ENCODE results near the gene EHD4. TPM values are rescaled to one million over a fixed set of nuclear protein-coding genes. Genes with fewer than 3 reads are reported as not detected.

The EHD4 gene
- total and polyA plus RNA-seq, 9 of the 15 experiments (the other 6 are each of a cell fraction or from before 2014, with no cell fraction given), result 0.89 to 10.3 (median 6.4) TPM

DNA sequence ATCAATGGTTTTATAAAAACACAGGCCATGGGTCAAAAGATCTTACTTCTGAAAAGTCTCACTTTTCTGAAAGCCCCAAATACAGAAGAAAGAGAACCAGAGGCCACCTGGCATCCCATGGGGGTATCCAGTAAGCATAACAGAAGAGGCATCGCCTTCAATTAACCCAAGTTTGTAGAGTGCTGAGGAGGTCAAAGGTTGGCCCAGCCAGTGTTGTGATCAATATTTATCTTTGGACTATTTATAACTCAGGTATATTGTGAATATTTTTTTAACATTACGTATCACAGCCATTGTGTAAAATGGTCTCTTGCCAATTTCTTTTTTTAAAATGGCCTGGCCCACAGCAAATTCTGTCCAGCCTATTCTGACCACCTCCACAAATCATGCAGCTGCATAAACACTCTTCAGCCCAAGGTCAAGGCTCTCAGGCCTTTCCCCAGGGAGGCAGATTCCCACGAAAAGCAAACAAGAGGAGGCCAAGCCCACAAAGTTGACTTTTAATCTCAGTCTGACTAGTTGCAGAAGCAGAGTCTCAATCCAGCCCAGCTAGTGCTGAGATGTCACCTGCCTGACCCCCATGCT is 52.3 kb downstream of the EHD4 start:
- BruUV-seq (replicated peaks), result no TSS peak
- Histone ChIP-seq H3K9me3 (replicated peaks; ENCODE audit: control insufficient read depth, insufficient read depth, low read depth, low read length) (no peaks in the 10 kb centered on the region), H3K27ac (ENCODE audit: extremely low read depth, low read depth, low read length) (no peak overlapping the region), H3K27me3 (ENCODE audit: control insufficient read depth in 2 of 2, insufficient read depth in 2 of 2, low read length in 2 of 2) (no peaks in the 10 kb centered on the region), H3K9ac (ENCODE audit: insufficient read depth in 1 of 2, low read depth in 2 of 2, low read length in 2 of 2) (no peak overlapping the region), H3K4me2 (ENCODE audit: insufficient read depth, low read length) (no peak overlapping the region), H3K36me3 (ENCODE audit: control insufficient read depth, insufficient read depth, low read length) (peaks cover 18% of the 10 kb centered on the region; the same call in 2 of the 3 replicates), H3K4me3 (no peak overlapping the region), H2AFZ (ENCODE audit: low read depth, low read length) (no peak overlapping the region), H3K9me1 (ENCODE audit: control insufficient read depth, insufficient read depth, low read length) (no peaks in the 10 kb centered on the region), H3K4me1 (replicated peaks in 1 of 2; ENCODE audit: control insufficient read depth in 2 of 2, insufficient read depth in 2 of 2, low read length in 2 of 2) (peaks cover 9 to 11% of the 10 kb centered on the region in 2 experiments; a peak in 4 of 5 replicates), H4K20me1 (replicated peaks; ENCODE audit: control insufficient read depth, insufficient read depth, low read length) (peaks cover 3% of the 10 kb centered on the region; the same call in 1 of the 2 replicates), H3K79me2 (ENCODE audit: control insufficient read depth, insufficient read depth, low read length) (no peaks in the 10 kb centered on the region)
- intact Hi-C loops (cut with micrococcal nuclease), result no loop called here
- ChIA-PET POLR2A (interaction anchor here (0.7 kb wide), 1 partner anchor 359 kb away, joined by 5 read pairs; no protein-coding TSS in a partner anchor), CTCF (ENCODE audit: low intra/inter-chr PET ratio) (no interaction called here)
- in situ Hi-C loops (cut with MboI), result no loop called here
- ATAC-seq, result no peak
- 72% methylated on average over 3 of the region's 3 CpGs for WGBS (ENCODE audit: insufficient coverage, low coverage, missing lambda C conversion rate)
- FAIRE-seq, result no peak
- DNase-seq (ENCODE audit: extremely low read depth in 1 of 4, low spot score in 3 of 4), result no peak
- TF ChIP-seq RBM34 (IDR thresholded peaks at IDR 0.05; ENCODE audit: borderline replicate concordance, insufficient read depth, low read length) (no peak), GATAD2A (IDR thresholded peaks at IDR 0.05) (no peak), WHSC1 (IDR thresholded peaks at IDR 0.05; ENCODE audit: low read length) (no peak), NR4A1 (CRISPR knock-in tag; IDR thresholded peaks at IDR 0.05) (no peak), NR4A1 (tag; IDR thresholded peaks at IDR 0.05) (no peak), ZNF609 (CRISPR knock-in tag; IDR thresholded peaks at IDR 0.05; ENCODE audit: borderline replicate concordance) (no peak), SLC30A9 (CRISPR knock-in tag; IDR thresholded peaks at IDR 0.05) (no peak)

Measured in K562 (cell line).